H1 (cell line): Measurements from ENCODE around the gene EED. TPM values are rescaled to one million over a fixed set of nuclear protein-coding genes. Genes with fewer than 3 reads are reported as not detected.

Source experiments
- CTCF ChIA-PET: fragments of 300-600 bp; sonication (Branson Sonifier 250); formaldehyde crosslinking; loops from one replicate; lab custom pipeline; 2021; ENCODE audit not compliant: partially characterized antibody; lab: Charles Lee
- POLR2A ChIA-PET: fragments of 300-600 bp; sonication (Branson Sonifier 250); formaldehyde crosslinking; loops from one replicate; lab custom pipeline; 2021; ENCODE audit warnings: inconsistent platforms; ENCODE audit not compliant: partially characterized antibody; lab: Charles Lee
- DNase-seq, 2 experiments: peaks; one replicate each; pipeline versions ENCODE4 v3.0.0 to v3.0.0-alpha.2; 2010 to 2022; ENCODE audit warnings: low spot score in 2 of 2, low read depth in 1 of 2, mixed read lengths in 1 of 2
- FAIRE-seq: peaks from 2 replicates; lab custom pipeline; 2011; peaks lifted over from hg19 to GRCh38; lab: Jason Lieb, UNC
- H2AFZ ChIP-seq: 2 replicates; pipeline ENCODE4 v1.8.1; 2012; ENCODE audit warnings: low read length, inconsistent platforms
- H2AK5ac ChIP-seq: 2 replicates; pipeline ENCODE4 v1.6.1; 2013; ENCODE audit warnings: low read depth, low read length
- H2BK120ac ChIP-seq: replicated peaks from 2 replicates; pipeline ENCODE3; 2013; ENCODE audit warnings: low read depth, low read length, inconsistent platforms
- H2BK12ac ChIP-seq: 2 replicates; pipeline ENCODE4 v1.6.1; 2013; ENCODE audit warnings: low read depth, low read length
- H2BK15ac ChIP-seq: 2 replicates; pipeline ENCODE4 v1.6.1; 2013; ENCODE audit warnings: low read length
- H2BK20ac ChIP-seq: 2 replicates; pipeline ENCODE4 v1.6.1; 2013; ENCODE audit warnings: low read length
- H2BK5ac ChIP-seq: 2 replicates; pipeline ENCODE4 v1.6.1; 2013; ENCODE audit warnings: low read depth, low read length
- H3K14ac ChIP-seq: 2 replicates; pipeline ENCODE4 v1.6.1; 2013; ENCODE audit warnings: inconsistent platforms; ENCODE audit not compliant: insufficient read length
- H3K18ac ChIP-seq: 2 replicates; pipeline ENCODE4 v1.6.1; 2013; ENCODE audit warnings: low read length; ENCODE audit errors: extremely low read depth
- H3K23ac ChIP-seq: 2 replicates; pipeline ENCODE4 v1.6.1; 2013; ENCODE audit warnings: inconsistent platforms; ENCODE audit not compliant: insufficient read length
- H3K23me2 ChIP-seq: 2 replicates; pipeline ENCODE4 v1.6.1; 2013; ENCODE audit warnings: low read depth, low read length
- H3K27ac ChIP-seq: 2 replicates; pipeline ENCODE4 v1.6.1; 2011; ENCODE audit warnings: low read depth, low read length, inconsistent platforms
- H3K27me3 ChIP-seq, 4 experiments: replicated peaks in 1 of 4; 1 replicate in 1 of 4; 2 replicates in 3 of 4; pipeline versions ENCODE4 v1.6.1 to v1.8.1; 2011 to 2013; ENCODE audit warnings: low read length in 3 of 4, mild to moderate bottlenecking in 3 of 4, inconsistent platforms in 2 of 4, mixed read lengths in 2 of 4, moderate library complexity in 1 of 4; ENCODE audit not compliant: control insufficient read depth in 3 of 4, insufficient read depth in 3 of 4; ENCODE audit errors: extremely low read depth in 1 of 4
- H3K36me3 ChIP-seq, 4 experiments: 2 replicates each; pipeline versions ENCODE4 v1.6.1 to v1.8.1; 2011 to 2013; ENCODE audit warnings: mild to moderate bottlenecking in 4 of 4, low read length in 3 of 4, moderate library complexity in 2 of 4, control low read depth in 1 of 4, inconsistent platforms in 1 of 4; ENCODE audit not compliant: insufficient read depth in 4 of 4, control insufficient read depth in 2 of 4
- H3K4ac ChIP-seq: replicated peaks from 2 replicates; pipeline ENCODE3; 2013; ENCODE audit warnings: low read length, low read depth, mixed read lengths, inconsistent platforms; ENCODE audit not compliant: insufficient read length
- H3K4me1 ChIP-seq, 4 experiments: replicated peaks in 1 of 4; 1 replicate in 1 of 4; 2 replicates in 3 of 4; pipeline versions ENCODE4 v1.6.1 to v1.8.1; 2011 to 2013; ENCODE audit warnings: low read length in 3 of 4, inconsistent platforms in 2 of 4, mixed read lengths in 1 of 4; ENCODE audit not compliant: insufficient read depth in 4 of 4, control insufficient read depth in 3 of 4
- H3K4me2 ChIP-seq, 2 experiments: 2 replicates each; pipeline versions ENCODE4 v1.6.1 to v1.8.1; 2011 to 2013; ENCODE audit warnings: low read depth in 2 of 2, low read length in 2 of 2, control low read depth in 1 of 2, inconsistent platforms in 1 of 2, mild to moderate bottlenecking in 1 of 2; ENCODE audit not compliant: insufficient read depth in 1 of 2
- H3K4me3 ChIP-seq, 4 experiments: fragments of 200-600, 300-600 bp in 1 of 4; sonication (generic), shearing (Covaris generic), sonication (Bioruptor Twin) in 1 of 4; 2 replicates each; pipeline versions ENCODE4 v1.5.1 to v1.8.1; 2011 to 2016; ENCODE audit warnings: low read length in 4 of 4, low read depth in 3 of 4, control low read depth in 2 of 4, inconsistent platforms in 2 of 4, mild to moderate bottlenecking in 2 of 4, mixed read lengths in 1 of 4, moderate library complexity in 1 of 4; ENCODE audit not compliant: insufficient read depth in 2 of 4; ENCODE audit errors: extremely low read depth in 1 of 4
- H3K56ac ChIP-seq: replicated peaks from 2 replicates; pipeline ENCODE3; 2013; ENCODE audit warnings: low read depth, mild to moderate bottlenecking, mixed read lengths, low read length, inconsistent platforms; ENCODE audit not compliant: insufficient read length
- H3K79me1 ChIP-seq: 2 replicates; pipeline ENCODE4 v1.6.1; 2013; ENCODE audit warnings: low read depth, low read length, control low read depth
- H3K79me2 ChIP-seq, 2 experiments: 2 replicates each; pipeline versions ENCODE4 v1.6.1 to v1.8.1; 2012 to 2013; ENCODE audit warnings: low read length in 2 of 2, mild to moderate bottlenecking in 2 of 2, inconsistent platforms in 1 of 2; ENCODE audit not compliant: insufficient read depth in 2 of 2, control insufficient read depth in 1 of 2
- H3K9ac ChIP-seq, 4 experiments: replicated peaks in 1 of 4; 1 replicate in 1 of 4; 2 replicates in 3 of 4; pipeline versions ENCODE4 v1.6.1 to v1.8.1; 2011 to 2013; ENCODE audit warnings: low read depth in 3 of 4, low read length in 3 of 4, control low read depth in 2 of 4, mild to moderate bottlenecking in 2 of 4, moderate library complexity in 2 of 4, inconsistent platforms in 1 of 4; ENCODE audit errors: extremely low read depth in 1 of 4
- H3K9me3 ChIP-seq, 2 experiments: 2 replicates each; pipeline versions ENCODE4 v1.6.1 to v1.8.1; 2012 to 2013; ENCODE audit warnings: mild to moderate bottlenecking in 2 of 2, moderate library complexity in 2 of 2, control low read depth in 1 of 2, inconsistent platforms in 1 of 2, low read depth in 1 of 2, low read length in 1 of 2, mixed read lengths in 1 of 2; ENCODE audit not compliant: insufficient read depth in 2 of 2
- H4K20me1 ChIP-seq, 2 experiments: replicated peaks in 1 of 2; 2 replicates each; pipeline versions ENCODE3 to v1.8.1; 2011 to 2013; ENCODE audit warnings: inconsistent platforms in 2 of 2, low read length in 2 of 2, mild to moderate bottlenecking in 1 of 2; ENCODE audit not compliant: insufficient read depth in 2 of 2, control insufficient read depth in 1 of 2
- H4K5ac ChIP-seq: 2 replicates; pipeline ENCODE4 v1.6.1; 2013; ENCODE audit warnings: low read length, low read depth, mixed read lengths, inconsistent platforms; ENCODE audit not compliant: insufficient read length
- H4K8ac ChIP-seq: 2 replicates; pipeline ENCODE4 v1.8.0; 2013; ENCODE audit warnings: mild to moderate bottlenecking, moderate library complexity, low read length, inconsistent platforms; ENCODE audit not compliant: insufficient read depth; ENCODE audit errors: extremely low read depth
- H4K91ac ChIP-seq: replicated peaks from 2 replicates; pipeline ENCODE3; 2013; ENCODE audit warnings: low read length, mixed read lengths, inconsistent platforms; ENCODE audit not compliant: insufficient read length
- EGR1 ChIP-seq: IDR thresholded peaks from 2 replicates; pipeline ENCODE4 v1.6.1; 2011; ENCODE audit warnings: low read depth, low read length, borderline replicate concordance
- NRF1 ChIP-seq: IDR thresholded peaks from 2 replicates; pipeline ENCODE4 v1.6.1; 2011; ENCODE audit warnings: mild to moderate bottlenecking, low read depth, low read length, improper control_type of control experiment
- POLR2A ChIP-seq, 2 experiments: IDR thresholded peaks; 1 replicate in 1 of 2; 2 replicates in 1 of 2; pipeline ENCODE4 v1.6.1; 2011; ENCODE audit warnings: low read depth in 2 of 2, low read length in 2 of 2, mild to moderate bottlenecking in 2 of 2; ENCODE audit errors: control extremely low read depth in 1 of 2
- RFX5 ChIP-seq: IDR thresholded peaks from 2 replicates; pipeline ENCODE4 v1.6.1; 2011; ENCODE audit warnings: low read depth, low read length, improper control_type of control experiment, borderline replicate concordance
- WGBS, 2 experiments: shearing (Covaris generic) in 1 of 2; methylation state at CpG; one replicate each; pipeline versions ENCODE4 v1.1.6 to v1.1.7; 2013 to 2015; ENCODE audit warnings: low lambda C conversion rate in 2 of 2, mixed read lengths in 2 of 2, inconsistent platforms in 1 of 2, low coverage in 1 of 2, missing lambda C conversion rate in 1 of 2; ENCODE audit not compliant: insufficient replicate concordance in 2 of 2, insufficient coverage in 1 of 2, insufficient read length in 1 of 2; ENCODE audit errors: extremely low coverage in 1 of 2, missing lambda C conversion rate in 1 of 2; 5-methylcytosine and 5-hydroxymethylcytosine counted together
- polyA plus RNA-seq, 7 experiments: library from polyadenylated mRNA; depleted of rRNA in 3 of 7; stranded (reverse) in 5 of 7; unstranded in 2 of 7; fragments of >200 nt in 5 of 7; fragments of 200-250 nt in 2 of 7; gene quantifications; 1 replicate in 5 of 7; 2 replicates in 1 of 7; 4 replicates in 1 of 7; pipeline versions ENCODE4 v1.2.1 to v1.2.3, GENCODE V29; 2011 to 2013; ENCODE audit warnings: missing spikeins in 2 of 7, mixed read lengths in 2 of 7
- total RNA-seq: library from RNA; stranded (reverse); fragmentation: NEBNext Ultra II Directional; extraction: Animal tissue kit (Norgen Biotek cat#: 25700); gene quantifications from 2 replicates; pipeline ENCODE4 v1.2.1, GENCODE V29; 2021

EED gene
- total and polyA plus RNA-seq, 2 of the 8 experiments (the other 6 are each of a cell fraction or from before 2014, with no cell fraction given), result 12.6 to 26.9 TPM

GRCh38 chr11:86277741-86278140 lies 33.2 kb downstream of the EED start:
- ChIA-PET POLR2A (interaction anchor here (0.6 kb wide), 1 partner anchor 272 kb away, joined by 3 read pairs; no protein-coding TSS in a partner anchor), CTCF (interaction anchor here (1.2 kb wide), 1 partner anchor 15 kb away, joined by 3 read pairs; no protein-coding TSS in a partner anchor)
- H4K8ac ChIP-seq, result no peak overlapping the region
- no peak overlapping the region for H3K27ac ChIP-seq
- H4K91ac ChIP-seq, result no peak overlapping the region
- no peak overlapping the region for H2BK15ac ChIP-seq
- H4K20me1 ChIP-seq, result no peaks in the 10 kb centered on the region
- H2BK5ac ChIP-seq, result no peak overlapping the region
- WGBS, 2 experiments, result 100% methylated on average over 1 of the region's 1 CpG; no CpG with 5 or more reads in 1 of the 2 experiments
- H3K9me3 ChIP-seq, result no peaks in the 10 kb centered on the region
- H3K4ac ChIP-seq, result no peak overlapping the region
- H2BK120ac ChIP-seq, result no peak overlapping the region
- H2AFZ ChIP-seq, result no peak overlapping the region
- H3K79me2 ChIP-seq, result peaks cover 0 to 16% of the 10 kb centered on the region in 2 experiments; a peak in 1 of 4 replicates
- H3K27me3 ChIP-seq, result no peaks in the 10 kb centered on the region
- H3K4me3 ChIP-seq, result no peak overlapping the region
- peaks cover 2% of the 10 kb centered on the region; the same call in 1 of the 2 replicates for H3K79me1 ChIP-seq
- H3K14ac ChIP-seq, result no peak overlapping the region
- H3K4me1 ChIP-seq, result no peaks in the 10 kb centered on the region
- FAIRE-seq, result no peak
- no peak overlapping the region for H2AK5ac ChIP-seq
- no peak overlapping the region for H2BK20ac ChIP-seq
- no peak overlapping the region for H3K56ac ChIP-seq
- H3K23me2 ChIP-seq, result no peaks in the 10 kb centered on the region
- no peak for DNase-seq
- H2BK12ac ChIP-seq, result no peak overlapping the region
- no peak overlapping the region for H3K18ac ChIP-seq
- H3K23ac ChIP-seq, result no peak overlapping the region
- peaks cover 0 to 17% (median 5%) of the 10 kb centered on the region in 4 experiments; a peak in 6 of 8 replicates for H3K36me3 ChIP-seq
- H4K5ac ChIP-seq, result no peak overlapping the region
- no peak overlapping the region for H3K9ac ChIP-seq
- no peak overlapping the region for H3K4me2 ChIP-seq
- TF ChIP-seq POLR2A (IDR thresholded peaks at IDR 0.05; ENCODE audit: control extremely low read depth in 1 of 2, low read depth in 2 of 2, low read length in 2 of 2), result no peak
- TF ChIP-seq RFX5, result no peak
- no peak for TF ChIP-seq EGR1
- no peak for TF ChIP-seq NRF1
